PC-3 (cell line): Measurements from ENCODE around the gene PTGES2. TPM values are rescaled to one million over a fixed set of nuclear protein-coding genes. Genes with fewer than 3 reads are reported as not detected.

Source experiments
- ATAC-seq: fragments of 200-7000 bp; cut with Tn5 transposase; 2 replicates; pipeline ENCODE4 v1.9.1; 2020; ENCODE audit warnings: mild to moderate bottlenecking, moderate library complexity
- BruUV-seq: library from RNA; stranded (reverse); fragments of 400-500 nt; replicated peaks from 2 replicates; lab custom pipeline; 2021; lab: Mats Ljungman, UMichigan
- CTCF ChIA-PET: fragments of 300-600 bp; sonication (Branson Sonifier 250); formaldehyde crosslinking; loops from one replicate; lab custom pipeline; 2022; ENCODE audit warnings: antibody characterized with exemption; lab: Charles Lee
- POLR2A ChIA-PET: fragments of 300-600 bp; sonication (Branson Sonifier 250); formaldehyde crosslinking; loops from one replicate; lab custom pipeline; 2022; ENCODE audit warnings: antibody characterized with exemption; ENCODE audit not compliant: unreplicated experiment; lab: Charles Lee
- DNase-seq: peaks from one replicate; pipeline ENCODE4 v3.0.0-alpha.2; 2015
- H2AFZ ChIP-seq: fragments of 300-600 bp; sonication (generic); 2 replicates; pipeline ENCODE4 v1.6.0; 2016; ENCODE audit warnings: antibody characterized with exemption, low read length
- H3F3A ChIP-seq: fragments of 300-600 bp; sonication (generic); one replicate; pipeline ENCODE4 v1.6.0; 2017; ENCODE audit warnings: antibody characterized with exemption, low read length, control low read depth, mild to moderate bottlenecking; ENCODE audit not compliant: unreplicated experiment
- H3K27ac ChIP-seq: fragments of 300-600 bp; sonication (generic); 2 replicates; pipeline ENCODE4 v1.5.1; 2016; ENCODE audit warnings: mild to moderate bottlenecking, low read length
- H3K27me3 ChIP-seq: fragments of 300-600 bp; sonication (generic); 2 replicates; pipeline ENCODE4 v1.6.1; 2016; ENCODE audit warnings: low read length, mixed read lengths
- H3K36me3 ChIP-seq: fragments of 300-600 bp; sonication (generic); 2 replicates; pipeline ENCODE4 v1.6.1; 2016; ENCODE audit warnings: low read depth, mixed run types, low read length, mixed read lengths
- H3K4me1 ChIP-seq: fragments of 300-600 bp; sonication (generic); 2 replicates; pipeline ENCODE4 v1.5.1; 2016; ENCODE audit warnings: low read length; ENCODE audit not compliant: insufficient read depth
- H3K4me2 ChIP-seq: fragments of 300-600 bp; sonication (generic); 2 replicates; pipeline ENCODE4 v1.6.0; 2016; ENCODE audit warnings: low read length
- H3K4me3 ChIP-seq: fragments of 300-600 bp; sonication (generic); 2 replicates; pipeline ENCODE4 v1.5.1; 2016; ENCODE audit warnings: mild to moderate bottlenecking, low read length, mixed read lengths
- H3K79me2 ChIP-seq: fragments of 300-600 bp; sonication (generic); 2 replicates; pipeline ENCODE4 v1.6.1; 2017; ENCODE audit warnings: low read length, mixed read lengths
- H3K9ac ChIP-seq: fragments of 300-600 bp; sonication (generic); 2 replicates; pipeline ENCODE4 v1.6.0; 2016; ENCODE audit warnings: mild to moderate bottlenecking, low read length
- H3K9me2 ChIP-seq: fragments of 300-600 bp; sonication (generic); replicated peaks from 2 replicates; pipeline ENCODE4 v1.6.1; 2016; ENCODE audit warnings: mixed run types, low read length, mixed read lengths
- H3K9me3 ChIP-seq: fragments of 300-600 bp; sonication (generic); 2 replicates; pipeline ENCODE4 v1.6.1; 2016; ENCODE audit warnings: low read length, mixed read lengths
- H4K20me1 ChIP-seq: fragments of 300-600 bp; sonication (generic); 2 replicates; pipeline ENCODE4 v1.6.1; 2016; ENCODE audit warnings: low read length, mixed read lengths
- CTCF ChIP-seq: fragments of 300-600 bp; sonication (generic); conservative IDR thresholded peaks from 2 replicates; pipeline ENCODE4 v1.5.1; 2017; ENCODE audit warnings: antibody characterized with exemption, low read depth, mild to moderate bottlenecking, low read length
- EZH2 ChIP-seq: fragments of 300-600 bp; sonication (generic); IDR thresholded peaks from one replicate; pipeline ENCODE4 v1.6.1; 2017; ENCODE audit warnings: antibody characterized with exemption, mild to moderate bottlenecking, low read length; ENCODE audit not compliant: unreplicated experiment
- EZH2phosphoT487 ChIP-seq: fragments of 300-600 bp; sonication (generic); IDR thresholded peaks from 2 replicates; pipeline ENCODE4 v1.6.1; 2018; ENCODE audit warnings: mild to moderate bottlenecking, antibody characterized with exemption, low read length, borderline replicate concordance
- intact Hi-C: fragments of 100-400 bp; cut with micrococcal nuclease; formaldehyde crosslinking; loops from 2 replicates; pipeline ENCODE4 v1.9.0; 2023
- total RNA-seq: library from RNA; depleted of rRNA; stranded (reverse); fragments of >200 nt; gene quantifications from 2 replicates; pipeline ENCODE4 v1.2.3, GENCODE V29; 2014

The PTGES2 gene
- total RNA-seq, 1 experiment from 2014 or later, result 258 TPM

DNA sequence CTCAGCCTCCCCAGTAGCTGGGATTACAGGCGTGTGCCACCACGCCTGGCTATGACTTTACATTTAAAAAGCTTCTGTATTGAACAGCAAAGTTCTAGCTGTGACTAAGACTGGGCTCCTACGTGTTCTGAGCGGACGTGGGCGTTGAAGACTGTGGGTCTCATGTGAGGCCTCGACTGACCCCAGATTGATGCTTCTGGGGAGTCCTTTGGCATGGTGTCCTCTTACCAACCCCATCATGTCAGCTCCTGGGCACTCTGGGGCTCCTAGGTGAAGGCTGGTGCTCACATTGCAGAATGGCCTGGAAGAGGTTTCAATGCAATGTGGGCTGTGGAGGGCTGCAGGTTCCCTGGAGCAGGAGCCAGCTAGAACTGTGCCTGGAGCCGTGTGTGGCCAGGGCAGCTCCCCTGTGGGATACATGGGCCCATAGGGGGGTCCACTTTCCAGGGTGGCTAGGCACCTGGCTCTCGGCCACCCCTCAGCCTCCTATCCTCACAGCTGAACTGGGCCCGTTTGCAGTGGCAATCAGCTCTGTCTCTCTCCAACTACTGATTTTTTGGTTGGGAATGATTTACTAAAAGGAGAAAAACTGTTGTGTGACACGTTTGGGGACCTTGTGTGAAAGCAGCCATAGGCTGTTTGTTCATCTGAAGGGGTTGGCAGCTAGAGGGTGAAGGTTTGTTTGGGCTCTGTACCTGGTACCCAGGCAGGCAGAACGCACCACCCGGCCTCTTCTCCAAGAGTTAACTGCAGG lies 29.8 kb downstream of the PTGES2 start:
- H3K9ac ChIP-seq, result no peak overlapping the region
- TF ChIP-seq CTCF (no peak), EZH2phosphoT487 (no peak), EZH2 (no peak)

GRCh38 chr9:128096616-128097536 lies 30.7 kb downstream of the PTGES2 start:
- H3F3A ChIP-seq, result peaks cover 5% of the 10 kb centered on the region
- intact Hi-C loops, result no loop called here
- H3K27ac ChIP-seq, result no peak overlapping the region
- no peak overlapping the region for H2AFZ ChIP-seq
- H3K9me2 ChIP-seq, result no peaks in the 10 kb centered on the region
- H3K9me3 ChIP-seq, result no peaks in the 10 kb centered on the region
- no peak overlapping the region for H3K4me2 ChIP-seq
- ChIA-PET CTCF (no interaction called here), POLR2A (no interaction called here)
- H3K79me2 ChIP-seq, result peaks cover 71% of the 10 kb centered on the region
- no peaks in the 10 kb centered on the region for H3K27me3 ChIP-seq
- DNase-seq (no peak), ATAC-seq (no peak)
- no peak for TF ChIP-seq EZH2
- no peak overlapping the region for H3K9ac ChIP-seq
- H3K4me3 ChIP-seq, result no peak overlapping the region
- H3K4me1 ChIP-seq, result peaks cover 47% of the 10 kb centered on the region
- H3K36me3 ChIP-seq, result peaks cover 6% of the 10 kb centered on the region; the same call in 1 of the 2 replicates
- BruUV-seq, result no TSS peak
- peaks cover 19% of the 10 kb centered on the region for H4K20me1 ChIP-seq

More for the DNA sequence above, 29.8 kb downstream of the PTGES2 start:
- intact Hi-C loops, result no loop called here
- peak overlapping the region; percentile 88 for H3K4me2 ChIP-seq
- H3K36me3 ChIP-seq, result peaks cover 11% of the 10 kb centered on the region; the same call in 1 of the 2 replicates
- ChIA-PET CTCF (interaction anchor here (0.6 kb wide), 2 partner anchors 38 to 890 kb away, joined by 4 read pairs; no protein-coding TSS in a partner anchor), POLR2A (no interaction called here)
- DNase-seq (no peak), ATAC-seq (no peak)
- H3K4me1 ChIP-seq, result peaks cover 47% of the 10 kb centered on the region
- no peak overlapping the region for H3K4me3 ChIP-seq
- peaks cover 62% of the 10 kb centered on the region for H3K79me2 ChIP-seq
- H4K20me1 ChIP-seq, result peaks cover 19% of the 10 kb centered on the region
- peaks cover 5% of the 10 kb centered on the region for H3F3A ChIP-seq
- no TSS peak for BruUV-seq
- H3K27ac ChIP-seq, result peak overlapping the region; percentile 84
- no peaks in the 10 kb centered on the region for H3K9me3 ChIP-seq
- H3K9me2 ChIP-seq, result no peaks in the 10 kb centered on the region
- no peak overlapping the region for H2AFZ ChIP-seq
- no peaks in the 10 kb centered on the region for H3K27me3 ChIP-seq

DNA sequence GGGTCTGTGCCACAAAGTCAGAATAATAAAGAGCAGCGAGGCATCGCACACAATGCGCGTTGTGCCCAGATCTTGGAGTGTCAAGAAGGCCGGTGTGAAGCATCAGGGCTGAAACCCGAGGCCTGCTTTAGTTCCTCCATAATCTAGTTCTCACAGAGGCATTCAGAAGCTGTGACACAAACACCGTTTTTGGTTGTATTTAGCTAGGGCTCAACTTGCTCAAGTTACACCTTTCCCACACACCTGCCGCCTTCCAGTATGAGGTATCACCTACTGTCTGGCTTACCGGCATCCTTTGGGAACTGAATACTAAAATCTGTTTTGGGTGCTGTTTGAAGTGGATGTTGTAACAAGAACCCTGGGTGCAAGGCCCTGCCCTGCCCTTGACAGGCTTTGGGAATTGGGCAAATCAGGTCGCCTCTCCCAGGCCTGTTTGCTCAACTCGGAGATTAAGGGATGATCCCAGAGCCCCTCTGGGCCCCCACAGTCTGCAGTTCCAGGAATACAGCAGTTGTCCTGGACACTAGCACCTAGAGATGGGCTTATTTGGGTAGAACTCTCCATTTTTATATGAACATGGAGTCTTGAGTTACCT lies 32.5 kb downstream of the PTGES2 start:
- intact Hi-C loops, result loop anchor here (2.0 kb wide), 1 partner anchor 26 kb away; the partner anchor contains the start of gene SLC25A25
- H3K9me3 ChIP-seq, result no peaks in the 10 kb centered on the region
- peaks cover 11% of the 10 kb centered on the region for H4K20me1 ChIP-seq
- H3F3A ChIP-seq, result peaks cover 5% of the 10 kb centered on the region
- TF ChIP-seq CTCF (no peak), EZH2phosphoT487 (no peak), EZH2 (no peak)
- H3K9me2 ChIP-seq, result no peaks in the 10 kb centered on the region
- ChIA-PET POLR2A (interaction anchor here (0.5 kb wide), 1 partner anchor 28 kb away, joined by 3 read pairs; the partner anchor contains the start of gene NAIF1), CTCF (interaction anchor here (0.6 kb wide), 1 partner anchor 10 kb away, joined by 3 read pairs; no protein-coding TSS in a partner anchor)
- H3K4me3 ChIP-seq, result peak overlapping the region; percentile 30; the same call in 1 of the 2 replicates
- ATAC-seq, result no peak
- H3K36me3 ChIP-seq, result no peaks in the 10 kb centered on the region; the same call in 1 of the 2 replicates
- BruUV-seq, result no TSS peak
- peaks cover 71% of the 10 kb centered on the region for H3K79me2 ChIP-seq
- H3K9ac ChIP-seq, result no peak overlapping the region
- no peak for DNase-seq
- H2AFZ ChIP-seq, result no peak overlapping the region
- peak overlapping the region; percentile 66 for H3K27ac ChIP-seq
- no peaks in the 10 kb centered on the region for H3K27me3 ChIP-seq
- peaks cover 47% of the 10 kb centered on the region for H3K4me1 ChIP-seq
- peak overlapping the region; percentile 86 for H3K4me2 ChIP-seq
